NCI-H1092 treated with DMSO at 0.1 percent for 48 hours (cell line): ENCODE data around the gene PRDM16.
A peak's percentile ranks its signal among the peaks of the same experiment; 100 is the strongest.
"Not testable (repeated sequence)": the region's sequence is repeated elsewhere in the genome, so short reads cannot be mapped to it uniquely, and the experiment has no call there.

Source experiments
- DNase-seq: peaks from one replicate; lab custom pipeline; 2025; lab: John Stamatoyannopoulos, UW

PRDM16 gene

GRCh38 chr1:3163356-3163755 is 94.4 kb downstream of the PRDM16 start:
- DNase-seq: no peak

GRCh38 chr1:3164671-3165070 is 95.7 kb downstream of the PRDM16 start:
- DNase-seq: no peak

GRCh38 chr1:3165189-3165588 is 96.2 kb downstream of the PRDM16 start:
- not testable (repeated sequence) for DNase-seq

- no peak for DNase-seq
These were observed 97.4 kb downstream of the PRDM16 start for GRCh38 chr1:3166206-3166918.

GRCh38 chr1:3167255-3167654 is 98.3 kb downstream of the PRDM16 start:
- no peak for DNase-seq

GRCh38 chr1:3168678-3169077 is 99.7 kb downstream of the PRDM16 start:
- peak; percentile 6 for DNase-seq

GRCh38 chr1:3169665-3170356 is 100.8 kb downstream of the PRDM16 start:
- DNase-seq: peak; percentile 19

- DNase-seq: peak; percentile 79
These were observed 101.8 kb downstream of the PRDM16 start for GRCh38 chr1:3170561-3171453.

GRCh38 chr1:3171761-3172160 is 102.8 kb downstream of the PRDM16 start:
- DNase-seq: no peak

GRCh38 chr1:3172431-3173380 is 103.7 kb downstream of the PRDM16 start:
- DNase-seq: no peak

- no peak for DNase-seq
These were observed 104.5 kb downstream of the PRDM16 start for GRCh38 chr1:3173381-3173980.

GRCh38 chr1:3174487-3175247 is 105.7 kb downstream of the PRDM16 start:
- no peak for DNase-seq

- no peak for DNase-seq
These were observed 106.5 kb downstream of the PRDM16 start for GRCh38 chr1:3175486-3175885.

- DNase-seq: no peak
These were observed 107.0 kb downstream of the PRDM16 start for GRCh38 chr1:3176028-3176427.

GRCh38 chr1:3176820-3177219 is 107.8 kb downstream of the PRDM16 start:
- DNase-seq: no peak

- DNase-seq: no peak
These were observed 109.3 kb downstream of the PRDM16 start for GRCh38 chr1:3178279-3178678.

- DNase-seq: no peak
These were observed 110.5 kb downstream of the PRDM16 start for GRCh38 chr1:3179471-3179870.

- DNase-seq: no peak
These were observed 111.9 kb downstream of the PRDM16 start for GRCh38 chr1:3180915-3181314.

- no peak for DNase-seq
These were observed 113.0 kb downstream of the PRDM16 start for GRCh38 chr1:3181956-3182355.

GRCh38 chr1:3183411-3183810 is 114.4 kb downstream of the PRDM16 start:
- DNase-seq: no peak
